Testis (tissue), 2 donors: ENCODE data around the gene CD79A.

Experiments used
- CTCF ChIP-seq, 3 experiments: fragments of 450-650 bp in 2 of 3; fragments of 200-600 bp in 1 of 3; sonication (generic) in 1 of 3; IDR thresholded peaks; one replicate each; pipeline ENCODE4 v1.5.1; 2016 to 2019; ENCODE audit warnings: antibody characterized with exemption in 3 of 3, mild to moderate bottlenecking in 2 of 3, moderate library complexity in 1 of 3
- POLR2A ChIP-seq: fragments of 450-650 bp; IDR thresholded peaks from one replicate; pipeline ENCODE4 v1.6.1; 2017; ENCODE audit warnings: antibody characterized with exemption, mild to moderate bottlenecking, moderate library complexity

DNA sequence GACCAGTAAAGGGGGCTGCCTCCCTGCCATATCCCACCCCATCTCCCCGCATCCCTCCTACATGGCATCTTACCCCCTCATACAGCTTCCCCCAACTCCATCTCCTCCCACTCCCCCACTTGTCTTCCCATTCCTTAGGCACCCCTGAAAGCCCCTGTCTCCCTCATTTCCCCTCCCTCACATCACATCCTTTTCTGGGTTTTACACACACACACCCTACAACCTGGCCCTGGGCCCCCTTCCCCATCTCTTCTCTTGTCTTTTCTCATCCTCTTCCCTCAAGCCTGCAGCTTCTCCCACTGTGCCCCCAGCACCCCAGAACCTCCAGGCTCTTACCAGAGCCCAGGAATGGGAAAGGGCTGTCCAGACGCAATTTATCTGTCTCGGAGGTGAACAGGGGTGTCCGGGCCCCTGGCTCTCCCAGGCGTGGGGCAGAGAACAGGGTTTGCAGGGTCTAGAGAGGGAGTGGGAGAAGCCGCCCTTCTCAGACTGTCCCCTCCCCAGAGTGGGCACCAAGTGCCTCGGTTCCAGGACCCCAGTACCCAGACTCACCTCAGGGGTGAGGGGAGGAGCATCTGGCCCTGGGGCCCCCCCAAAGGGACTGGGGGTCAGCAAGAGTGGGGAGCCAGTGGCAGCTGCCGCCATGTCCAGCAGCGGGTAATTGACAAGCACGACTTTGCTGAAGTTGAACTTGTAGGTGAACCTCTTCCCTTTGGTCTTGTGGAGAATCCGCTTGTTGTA lies 31.8 kb downstream of the CD79A start:
- TF ChIP-seq POLR2A, result no peak
- no peak for TF ChIP-seq CTCF (IDR thresholded peaks at IDR 0.05)
